DMS153 treated with DMSO at 0.1 percent for 48 hours (cell line): ENCODE results near the gene OR52E2.

Experiments
- DNase-seq: peaks from one replicate; lab custom pipeline; 2025; ENCODE audit not compliant: unreplicated experiment; lab: John Stamatoyannopoulos, UW

OR52E2 gene

GRCh38 chr11:5013012-5013411 is 46.4 kb downstream of the OR52E2 start:
- no peak for DNase-seq

GRCh38 chr11:5011254-5011653 is 48.2 kb downstream of the OR52E2 start:
- no peak for DNase-seq
